Stimulated activated CD4-positive, alpha-beta T cell treated with anti-CD3 and anti-CD28 coated beads, Interleukin-2, amount 100 ng/mL, for 24 hours (primary cell): ENCODE results near the gene PARD6G.
"Not testable (repeated sequence)": the region's sequence is repeated elsewhere in the genome, so short reads cannot be mapped to it uniquely, and the experiment has no call there.

ENCODE experiments used
- DNase-seq, 2 donors: peaks; one replicate each; pipeline ENCODE4 v3.0.0-alpha.2; 2020

The PARD6G gene

DNA sequence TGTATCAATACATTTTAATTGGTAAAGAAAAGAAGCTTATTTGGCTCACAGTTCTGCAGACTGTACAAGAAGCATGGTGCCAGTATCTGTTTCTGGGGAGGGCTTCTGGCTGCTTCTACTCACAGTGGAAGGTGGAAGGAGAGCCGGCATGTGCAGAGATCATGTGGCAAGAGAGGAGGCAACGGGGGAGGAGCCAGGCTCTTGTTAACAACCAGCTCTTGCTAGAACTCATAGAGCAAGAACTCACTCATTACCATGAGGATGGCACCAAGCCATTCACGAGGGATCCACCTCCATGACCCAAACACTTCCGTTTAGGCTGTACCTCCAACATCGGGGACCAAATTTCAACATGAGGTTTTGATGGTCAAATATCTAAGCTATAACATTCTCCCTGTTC, 7.5 kb downstream of the PARD6G start:
- no peak for DNase-seq

DNA sequence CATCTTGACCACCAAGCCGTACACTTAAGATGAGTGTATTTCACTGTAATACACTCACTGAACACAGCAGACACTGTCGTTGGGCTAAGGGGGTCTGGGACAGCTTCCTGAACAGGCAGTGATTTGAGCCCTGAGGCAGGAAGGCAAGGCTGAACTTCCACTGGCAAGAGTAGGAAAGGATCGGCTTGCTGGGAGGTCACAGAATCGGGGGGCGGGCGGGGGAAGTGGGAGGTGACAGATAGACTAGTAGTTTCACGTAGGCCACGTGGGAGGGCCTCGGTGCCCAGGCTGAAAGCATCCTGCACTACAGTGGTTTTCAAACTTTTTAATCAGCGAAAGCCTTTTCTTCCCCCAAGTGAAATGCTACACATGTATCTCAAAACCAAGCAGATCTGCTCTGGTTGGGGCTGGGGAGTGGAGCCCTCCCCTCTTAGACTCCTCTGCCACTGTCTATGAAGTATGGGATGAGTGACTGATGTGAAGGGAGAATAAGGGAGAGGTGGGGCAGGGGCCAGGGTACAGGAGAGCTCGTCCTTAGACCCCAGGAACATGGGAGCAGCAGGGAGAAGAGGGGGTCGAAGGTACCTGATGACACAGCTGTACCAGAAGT, 8.6 kb downstream of the PARD6G start:
- no peak for DNase-seq

DNA sequence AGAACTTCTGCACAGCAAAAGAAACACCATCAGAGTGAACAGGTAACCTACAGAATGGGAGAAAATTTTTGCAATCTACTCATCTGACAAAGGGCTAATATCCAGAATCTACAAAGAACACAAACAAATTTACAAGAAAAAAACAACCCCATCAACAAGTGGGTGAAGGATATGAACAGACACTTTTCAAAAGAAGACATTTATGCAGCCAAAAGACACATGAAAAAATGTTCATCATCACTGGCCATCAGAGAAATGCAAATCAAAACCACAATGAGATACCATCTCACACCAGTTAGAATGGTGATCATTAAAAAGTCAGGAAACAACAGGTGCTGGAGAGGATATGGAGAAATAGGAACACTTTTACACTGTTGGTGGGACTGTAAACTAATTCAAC, 9.8 kb downstream of the PARD6G start:
- not testable (repeated sequence) for DNase-seq

DNA sequence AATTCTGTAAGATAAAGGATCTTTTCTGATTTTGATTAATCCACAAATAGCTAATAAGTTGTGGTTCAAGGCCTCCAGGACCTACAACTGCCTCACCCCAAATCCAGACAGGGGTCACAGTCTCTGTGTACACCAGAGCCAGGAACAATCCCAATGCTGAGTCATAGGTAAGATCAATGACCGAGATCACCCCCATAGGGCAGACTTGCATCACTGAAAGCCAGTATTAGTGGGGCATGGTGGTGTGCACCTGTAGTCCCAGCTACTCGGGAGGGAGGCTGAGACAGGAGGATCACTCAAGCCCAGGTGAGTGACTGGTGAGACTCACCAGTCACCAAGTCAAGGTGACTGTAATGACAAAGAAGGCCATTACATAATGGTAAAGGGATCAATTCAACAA, 12.9 kb downstream of the PARD6G start:
- no peak for DNase-seq

DNA sequence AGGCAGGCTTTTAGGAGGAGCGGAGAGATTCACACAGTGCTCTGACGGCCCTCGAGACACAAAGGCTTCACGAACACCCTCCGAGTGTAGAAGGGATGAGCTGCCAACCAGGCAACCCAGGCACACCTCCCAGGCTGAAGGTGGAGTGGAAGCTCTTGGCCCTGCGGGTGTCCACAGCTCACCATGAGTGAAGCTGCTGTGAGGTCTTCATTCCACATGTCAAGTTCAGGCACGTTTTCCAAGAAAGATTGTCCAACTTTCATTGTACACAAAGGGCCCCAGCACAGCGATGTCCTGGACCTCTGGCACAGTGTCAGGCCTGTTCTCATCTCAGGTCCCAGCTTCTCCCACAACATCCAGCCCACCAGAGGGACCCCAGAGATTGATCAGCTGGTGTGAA, 13.4 kb downstream of the PARD6G start:
- no peak for DNase-seq

DNA sequence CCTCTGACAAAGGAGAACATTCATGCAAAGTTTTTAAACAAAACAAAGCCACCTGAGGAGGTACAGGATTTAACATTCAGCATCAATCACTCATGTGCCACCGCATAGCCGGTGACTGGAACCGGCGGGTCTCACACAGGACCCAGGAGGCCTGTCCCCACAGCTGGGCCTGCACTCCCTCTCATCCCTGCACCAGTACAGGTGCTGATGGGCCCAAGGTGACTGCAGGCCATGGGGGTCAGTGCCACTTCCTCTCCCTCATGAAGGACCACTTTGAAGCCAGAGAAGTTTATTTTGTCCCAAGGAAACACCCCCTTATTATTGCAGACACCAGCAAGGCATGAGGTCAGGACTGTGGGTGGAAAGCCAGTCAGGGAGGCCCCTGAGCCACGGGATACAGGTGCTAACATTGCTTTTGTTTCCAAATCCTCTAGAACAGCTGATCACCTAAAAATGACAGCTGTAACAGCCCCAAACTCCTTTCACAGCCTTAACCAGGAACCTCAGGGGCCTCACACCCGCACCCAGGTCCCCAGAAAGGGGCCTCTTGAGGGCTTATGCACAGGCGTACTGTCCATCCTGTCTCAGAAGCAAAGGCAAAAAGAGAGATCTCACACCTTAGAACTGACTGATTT, 14.0 kb downstream of the PARD6G start:
- DNase-seq: no peak

DNA sequence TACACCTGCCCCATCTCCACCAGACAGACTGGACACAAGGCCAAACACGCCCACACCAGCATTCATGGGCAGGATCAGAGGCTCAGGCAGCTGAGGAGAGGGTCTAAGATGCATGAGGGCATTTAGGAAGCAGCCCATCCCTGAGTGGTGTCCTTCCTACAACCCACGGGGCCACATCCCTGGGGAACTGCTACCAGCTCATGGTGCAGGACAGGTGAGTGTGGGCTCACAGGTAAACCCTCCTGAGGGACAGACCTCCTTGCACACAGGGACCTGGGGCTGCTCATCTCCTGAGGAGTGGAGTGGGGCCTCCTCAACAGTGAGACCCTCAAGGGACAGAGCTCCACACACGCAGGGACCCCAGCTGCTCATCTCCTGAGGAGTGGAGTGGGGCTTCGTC, 14.6 kb downstream of the PARD6G start:
- DNase-seq: no peak

DNA sequence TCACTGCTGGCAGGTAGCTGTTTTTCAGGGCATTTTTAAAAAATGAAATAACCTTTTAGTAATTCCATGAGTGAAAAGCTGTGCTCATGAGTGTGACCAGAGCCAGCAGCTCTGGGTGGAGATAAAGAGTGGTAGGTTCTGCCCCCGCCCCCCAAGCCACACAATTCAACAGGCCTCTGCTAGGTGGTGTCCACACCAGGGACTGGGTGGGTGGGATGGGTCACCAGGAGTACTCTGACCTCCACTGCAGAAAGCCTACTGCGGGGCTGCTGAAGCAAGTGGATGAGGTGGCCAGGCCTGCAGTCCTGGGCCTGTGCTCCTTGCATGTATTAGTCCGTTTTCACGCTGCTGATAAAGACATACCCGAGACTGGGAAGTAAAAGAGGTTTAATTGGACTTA, 15.3 kb downstream of the PARD6G start:
- DNase-seq: no peak

DNA sequence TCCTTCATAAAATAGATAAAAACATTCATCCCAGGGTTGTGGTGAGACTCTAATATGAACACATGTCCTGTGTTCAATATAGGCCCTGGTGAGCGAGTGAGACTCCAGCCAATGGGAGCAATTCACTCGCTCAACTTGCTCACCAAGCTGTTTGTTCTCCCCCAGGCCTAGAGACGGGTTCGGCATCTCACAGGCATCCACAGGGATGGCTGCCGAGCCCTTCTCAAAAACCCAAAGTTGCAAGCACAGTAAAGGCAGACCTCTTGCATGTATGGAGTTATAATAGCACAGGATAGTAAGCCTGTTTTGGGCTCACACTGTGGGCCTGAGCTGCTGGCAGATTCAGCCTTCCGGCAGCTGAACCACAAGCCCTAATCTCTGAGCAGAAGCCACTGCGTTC, 15.7 kb downstream of the PARD6G start:
- no peak for DNase-seq

DNA sequence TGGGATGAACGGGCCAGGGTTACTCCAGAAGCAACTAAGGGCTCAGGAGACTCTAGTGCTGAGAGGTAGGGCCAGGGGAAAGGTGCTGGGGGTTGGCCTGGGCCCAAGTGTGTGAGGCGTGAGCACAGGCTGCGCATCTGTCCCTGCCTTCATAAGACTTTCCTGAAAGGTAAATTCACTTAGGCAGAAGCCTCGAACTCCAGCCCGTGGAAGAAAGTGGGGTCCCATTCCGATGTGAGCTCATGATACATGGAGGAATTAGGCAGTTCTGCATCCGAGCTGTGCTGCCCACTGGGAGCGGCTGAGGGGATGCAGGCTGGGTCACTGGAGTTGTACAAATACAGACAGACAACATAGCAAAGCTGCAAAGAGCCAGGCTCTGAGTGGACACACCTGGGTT, 16.2 kb downstream of the PARD6G start:
- no peak for DNase-seq

DNA sequence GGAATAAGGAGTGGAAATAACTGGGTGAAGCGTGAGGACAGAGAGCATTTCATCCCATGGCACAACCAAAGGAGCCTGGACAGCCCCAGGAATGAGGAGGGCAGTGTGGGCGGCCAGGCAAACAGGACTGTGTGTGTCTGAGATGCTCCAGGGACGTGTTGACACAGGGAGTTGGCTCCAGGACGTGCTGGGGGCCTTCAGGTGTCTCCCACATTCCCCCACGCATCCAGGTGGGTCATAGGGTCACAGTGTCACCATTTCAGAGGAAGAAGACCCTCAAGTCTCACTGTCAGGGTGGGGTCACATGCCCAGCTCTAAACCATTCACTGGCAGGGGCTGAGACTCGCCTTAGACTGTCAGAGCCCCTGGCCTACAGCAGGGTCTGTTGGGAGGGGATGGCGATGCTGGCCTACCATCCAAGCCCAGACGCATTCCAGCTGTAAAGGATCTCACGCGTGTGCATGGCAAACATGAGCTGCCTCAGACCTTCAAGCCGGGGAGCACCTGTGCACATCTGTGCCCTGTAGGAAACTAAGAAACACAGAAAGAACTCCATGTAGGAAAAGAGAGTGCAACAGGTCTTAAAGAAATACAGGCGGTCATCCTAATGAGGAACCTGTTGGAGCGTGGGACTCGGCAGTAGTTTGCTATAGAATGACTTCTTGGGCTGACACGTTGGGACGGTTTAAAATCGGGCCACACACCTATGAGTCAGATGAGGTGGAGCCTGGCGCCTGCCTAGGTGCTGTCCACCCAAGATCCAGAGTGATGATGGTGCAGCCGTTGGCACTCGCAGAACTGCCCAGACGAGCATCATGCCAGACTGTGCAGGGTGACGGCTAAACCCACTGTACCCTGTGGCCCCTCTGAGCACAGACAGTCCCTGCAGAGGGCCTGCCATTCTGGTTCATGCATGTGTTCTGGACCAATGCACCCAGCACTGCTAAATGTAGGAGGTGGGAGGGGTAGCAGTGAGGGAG, 17.3 kb downstream of the PARD6G start:
- DNase-seq: no peak

DNA sequence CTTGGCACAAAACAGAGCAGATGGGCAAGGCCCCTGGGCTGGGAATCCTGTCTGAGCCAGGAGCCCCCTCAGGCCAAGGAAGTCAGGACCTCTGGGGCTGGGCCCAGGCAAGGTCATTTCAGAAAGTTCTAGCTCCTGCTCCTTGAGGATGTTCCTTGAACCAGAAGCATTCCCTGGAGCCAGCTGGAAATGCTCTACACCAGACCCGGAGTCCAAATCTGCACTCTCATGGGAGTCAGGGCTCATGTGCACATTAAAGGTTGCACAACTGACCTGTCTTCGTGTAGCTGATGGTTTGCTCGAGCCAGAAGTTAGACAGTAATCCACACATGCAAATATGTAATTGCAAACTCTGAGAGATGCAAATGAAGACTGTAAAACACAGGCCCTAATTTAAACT, 18.0 kb downstream of the PARD6G start:
- no peak for DNase-seq

DNA sequence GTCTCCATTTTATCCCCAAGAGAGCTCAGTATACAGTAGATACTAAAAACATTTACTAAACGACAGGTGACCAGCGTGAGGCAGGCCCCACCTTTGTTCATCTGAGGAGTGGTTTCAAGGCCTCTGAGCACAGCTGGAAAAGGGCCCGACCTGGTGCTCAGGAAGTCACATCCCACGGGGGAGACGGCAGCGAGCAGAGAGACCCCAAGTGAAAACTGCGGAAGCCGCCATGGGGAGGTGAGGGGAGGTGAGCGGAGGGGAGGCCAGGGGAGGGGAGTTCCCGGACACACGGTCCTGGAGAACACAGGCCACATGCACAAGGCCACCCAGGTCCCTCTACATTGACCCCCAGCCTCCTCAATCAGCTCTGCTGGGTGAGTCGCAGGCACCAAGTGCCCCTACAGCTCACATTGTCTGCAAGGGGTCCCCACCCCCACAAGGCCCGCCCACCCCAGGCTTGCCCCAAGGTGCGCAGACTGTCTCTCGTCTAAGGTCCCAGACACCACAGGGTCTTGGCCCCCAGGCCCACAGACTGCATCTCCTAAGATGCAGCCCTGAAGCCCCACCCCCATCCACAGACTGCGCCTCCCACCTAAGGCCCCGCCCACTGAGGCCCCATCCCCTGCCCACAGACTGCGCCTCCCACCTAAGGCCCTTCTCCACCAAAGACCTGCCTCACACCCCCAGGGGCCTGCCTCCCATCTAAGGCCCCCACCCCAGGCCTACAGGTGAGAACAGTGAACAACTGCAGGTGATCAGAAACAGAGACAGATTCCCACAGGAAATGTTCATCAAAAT, 19.1 kb downstream of the PARD6G start:
- no peak for DNase-seq

DNA sequence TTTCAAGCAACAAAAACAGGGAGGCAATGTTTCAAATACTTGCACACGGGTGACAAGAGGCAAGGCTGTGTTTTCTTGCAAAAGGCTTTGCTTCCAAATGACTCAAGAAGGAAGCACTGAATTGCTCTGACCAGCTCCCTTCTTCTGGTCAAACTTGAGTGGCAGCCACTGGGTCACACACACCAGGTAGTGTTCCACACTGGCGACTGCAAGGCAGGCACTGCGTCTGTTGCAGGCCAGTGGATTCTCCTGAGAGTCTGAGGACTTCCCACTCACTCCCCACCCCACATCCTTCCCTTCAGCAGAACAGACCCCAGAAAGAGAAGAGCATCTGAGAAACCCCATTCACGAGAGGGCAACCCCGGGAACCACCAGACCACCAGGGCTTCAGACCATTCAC, 19.8 kb downstream of the PARD6G start:
- DNase-seq: no peak

DNA sequence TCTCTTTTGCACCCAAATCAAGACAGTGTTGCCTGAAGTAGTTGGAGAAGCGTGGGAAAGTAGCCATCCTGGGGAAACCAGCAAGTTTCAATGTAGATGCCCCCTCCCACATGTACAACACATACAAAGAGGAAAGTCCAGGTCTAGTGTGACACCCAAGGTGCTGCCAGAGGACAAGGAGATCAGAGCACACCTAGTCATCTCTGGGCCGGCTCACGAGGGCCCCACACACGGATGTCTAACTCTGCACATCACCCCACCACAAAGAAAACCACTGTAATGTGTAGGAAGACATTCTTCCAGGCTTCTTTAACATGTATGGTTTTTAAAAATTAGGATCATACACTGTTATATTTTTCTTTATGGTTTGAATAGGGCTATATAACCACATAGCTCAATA, 21.6 kb downstream of the PARD6G start:
- DNase-seq: no peak

DNA sequence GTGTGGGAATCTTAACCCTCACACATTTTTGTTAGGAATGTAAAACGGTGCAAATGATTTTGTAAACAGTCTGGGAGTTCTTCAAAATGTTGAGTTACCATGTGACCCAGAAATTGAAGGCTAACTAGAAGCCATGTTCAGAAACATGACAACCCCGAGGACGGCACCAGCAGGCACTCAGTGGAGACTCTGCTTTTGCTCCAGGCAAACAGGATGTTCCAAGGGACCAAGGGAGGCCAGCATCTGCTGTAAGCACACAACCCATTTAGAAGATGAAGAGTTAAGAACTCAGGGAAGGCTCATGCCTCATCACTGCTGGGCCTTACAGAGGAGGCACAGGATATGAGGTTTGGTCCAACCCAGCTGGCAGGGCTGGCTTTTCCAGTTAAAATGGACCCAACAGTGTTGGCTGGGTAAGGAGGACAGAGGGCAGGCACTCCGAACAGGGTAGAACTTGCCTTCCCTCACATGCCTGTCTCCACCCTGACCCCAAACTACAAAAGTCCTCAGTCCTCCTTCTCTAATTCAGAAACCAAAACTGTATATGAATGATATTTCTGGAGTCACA, 23.6 kb downstream of the PARD6G start:
- DNase-seq: no peak

DNA sequence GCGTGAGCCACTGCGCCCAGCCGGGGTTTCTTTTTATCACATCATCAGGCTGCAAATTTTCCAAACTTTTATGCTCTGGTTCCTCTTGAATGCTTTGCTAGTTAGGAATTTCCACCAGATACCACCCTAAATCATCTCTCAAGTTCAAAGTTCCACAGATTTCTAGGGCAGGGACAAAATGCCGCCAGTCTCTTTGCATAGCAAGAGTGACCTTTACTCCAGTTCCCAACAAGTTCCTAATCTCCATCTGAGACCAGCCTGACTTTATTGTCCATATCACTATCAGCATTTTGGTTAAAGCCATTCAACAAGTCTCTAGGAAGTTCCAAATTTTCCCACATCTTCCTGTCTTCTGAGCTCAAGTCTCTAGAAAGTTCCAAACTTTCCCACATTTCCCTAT, 27.8 kb downstream of the PARD6G start:
- not testable (repeated sequence) for DNase-seq

DNA sequence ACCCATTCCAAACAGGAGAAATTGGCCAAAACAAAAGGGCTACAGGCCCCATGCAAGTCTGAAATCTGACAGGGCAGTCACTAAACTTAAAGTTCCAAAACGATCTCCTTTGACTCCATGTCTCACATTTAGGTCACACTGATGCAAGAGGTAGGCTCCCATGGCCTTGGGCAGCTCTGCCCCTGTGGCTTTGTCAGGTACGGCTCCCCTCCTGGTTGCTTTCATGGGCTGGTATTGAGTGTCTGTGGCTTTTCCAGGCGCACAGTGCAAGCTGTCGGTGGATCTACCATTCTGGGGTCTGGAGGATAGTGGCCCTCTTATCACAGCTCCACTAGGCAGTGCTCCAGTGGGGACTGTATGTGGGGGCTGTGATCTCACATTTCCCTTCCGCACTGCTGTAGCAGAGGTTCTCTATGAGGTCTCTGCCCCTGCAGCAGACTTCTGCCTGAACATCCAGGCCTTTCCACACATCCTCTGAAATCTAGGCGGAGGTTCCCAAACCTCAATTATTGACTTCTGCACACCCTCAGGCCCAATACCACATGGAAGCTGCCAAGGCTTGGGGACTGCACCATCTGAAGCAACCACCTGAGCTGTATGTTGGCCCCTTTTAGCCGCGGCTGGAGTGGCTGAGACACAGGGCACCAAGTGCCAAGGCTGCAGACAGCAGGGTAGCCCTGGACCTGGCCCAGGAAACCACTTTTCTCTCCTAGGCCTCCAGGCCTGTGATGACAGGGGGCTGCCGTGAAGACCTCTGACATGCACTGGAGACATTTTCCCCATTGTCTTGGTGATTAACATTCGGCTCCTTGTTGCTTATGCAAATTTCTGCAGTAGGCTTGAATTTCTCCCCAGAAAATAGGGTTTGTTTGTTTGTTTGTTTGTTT, 28.7 kb downstream of the PARD6G start:
- no peak for DNase-seq

DNA sequence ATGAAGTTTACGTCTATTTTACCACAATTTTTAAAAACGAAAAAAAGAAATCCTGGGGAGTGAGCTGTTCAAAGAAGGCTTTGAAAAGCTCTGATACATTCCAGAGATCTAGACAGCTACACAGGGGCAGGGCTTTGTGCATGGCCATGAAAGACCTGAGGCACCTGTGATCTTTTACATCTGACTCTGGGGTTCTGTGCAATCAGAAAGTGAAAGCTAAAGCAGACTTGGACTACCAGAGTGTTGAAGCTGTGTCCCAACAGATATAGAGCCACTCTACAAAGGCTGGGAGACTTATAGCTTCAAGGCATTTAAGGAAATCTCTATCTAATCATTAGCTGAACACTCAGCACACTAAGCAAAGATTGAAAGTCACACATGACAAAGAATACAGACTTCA, 34.1 kb downstream of the PARD6G start:
- DNase-seq: no peak

DNA sequence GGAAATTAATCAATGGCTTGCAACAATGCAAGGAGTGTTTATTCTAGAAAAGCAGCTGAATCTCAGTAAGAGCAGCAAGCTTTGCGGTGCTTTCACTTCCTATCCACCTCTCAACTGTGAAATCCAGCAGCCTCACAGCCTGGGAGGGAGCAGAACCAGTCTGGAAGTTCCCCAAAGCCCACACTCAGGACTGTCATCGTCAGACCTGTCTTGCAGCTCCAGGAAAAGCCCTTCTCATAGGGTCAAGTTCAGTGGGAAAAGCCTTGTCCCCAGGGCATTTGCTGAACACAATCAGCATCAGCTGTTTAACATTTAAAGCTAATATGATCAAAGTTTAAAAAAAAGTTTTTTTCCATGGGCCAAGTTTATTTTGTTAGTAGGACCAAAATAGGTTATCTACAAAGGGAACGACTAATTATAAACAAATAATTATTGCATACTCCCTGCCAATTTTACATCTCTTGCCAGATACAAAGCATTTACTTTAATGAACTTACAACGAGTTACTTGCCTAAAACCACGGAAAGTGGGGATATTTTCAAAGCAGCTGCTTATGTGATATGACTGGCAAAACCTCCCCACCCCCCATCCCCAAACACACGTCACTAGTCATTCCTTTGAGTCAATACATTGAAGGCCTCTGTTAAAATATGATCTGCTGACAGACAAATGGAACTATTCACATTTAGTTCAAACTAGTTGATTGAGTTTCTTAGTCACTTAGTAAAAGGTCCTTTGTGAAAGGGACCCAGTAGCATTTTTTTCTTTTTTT, 36.8 kb downstream of the PARD6G start:
- no peak for DNase-seq

DNA sequence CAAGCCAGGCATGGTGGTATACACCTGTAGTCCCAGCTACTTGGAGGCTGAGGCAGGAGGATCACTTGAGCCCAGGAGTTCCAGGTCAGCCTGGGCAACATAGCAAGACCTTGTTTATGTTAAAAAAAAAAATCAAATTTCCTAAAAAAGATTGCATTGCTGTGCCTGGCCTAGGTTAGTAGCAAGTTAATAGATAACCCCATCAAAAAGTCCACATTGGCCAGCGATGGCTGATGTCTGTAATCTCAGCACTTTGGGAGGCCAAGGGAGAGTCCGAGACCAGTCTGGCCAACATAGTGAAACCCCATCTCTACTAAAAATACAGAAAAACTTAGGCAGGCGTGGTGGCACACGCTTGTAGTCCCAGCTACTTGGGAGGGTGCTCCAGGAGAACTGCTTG, 38.7 kb downstream of the PARD6G start:
- DNase-seq: no peak
